ENCODE data around the gene SIK3. TPM values are rescaled to one million over a fixed set of nuclear protein-coding genes. Genes with fewer than 3 reads are reported as not detected.

SIK3 gene
- total RNA-seq, 1 experiment from 2014 or later, result 34.4 TPM

DNA sequence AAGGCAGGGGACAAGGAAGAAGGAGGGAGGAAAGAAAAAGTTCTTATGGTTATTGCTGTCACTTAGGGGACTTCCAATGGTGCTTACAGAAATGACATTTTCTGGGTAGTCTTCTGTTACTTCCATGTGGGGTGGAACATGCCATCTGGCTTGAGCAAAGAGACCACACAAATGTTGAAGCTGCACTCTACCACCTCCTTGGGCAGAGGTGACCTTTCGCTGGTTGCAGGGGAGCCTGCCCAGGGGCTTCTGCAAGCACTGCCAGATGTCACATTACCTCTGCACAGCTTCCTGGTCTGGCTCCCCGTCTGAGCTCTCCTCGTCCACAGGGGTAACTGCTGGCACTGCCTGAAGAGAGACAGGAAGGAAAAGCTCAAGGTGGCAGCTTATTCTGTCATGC, 228.2 kb downstream of the SIK3 start (continued):
- TF ChIP-seq, protein P1, sequence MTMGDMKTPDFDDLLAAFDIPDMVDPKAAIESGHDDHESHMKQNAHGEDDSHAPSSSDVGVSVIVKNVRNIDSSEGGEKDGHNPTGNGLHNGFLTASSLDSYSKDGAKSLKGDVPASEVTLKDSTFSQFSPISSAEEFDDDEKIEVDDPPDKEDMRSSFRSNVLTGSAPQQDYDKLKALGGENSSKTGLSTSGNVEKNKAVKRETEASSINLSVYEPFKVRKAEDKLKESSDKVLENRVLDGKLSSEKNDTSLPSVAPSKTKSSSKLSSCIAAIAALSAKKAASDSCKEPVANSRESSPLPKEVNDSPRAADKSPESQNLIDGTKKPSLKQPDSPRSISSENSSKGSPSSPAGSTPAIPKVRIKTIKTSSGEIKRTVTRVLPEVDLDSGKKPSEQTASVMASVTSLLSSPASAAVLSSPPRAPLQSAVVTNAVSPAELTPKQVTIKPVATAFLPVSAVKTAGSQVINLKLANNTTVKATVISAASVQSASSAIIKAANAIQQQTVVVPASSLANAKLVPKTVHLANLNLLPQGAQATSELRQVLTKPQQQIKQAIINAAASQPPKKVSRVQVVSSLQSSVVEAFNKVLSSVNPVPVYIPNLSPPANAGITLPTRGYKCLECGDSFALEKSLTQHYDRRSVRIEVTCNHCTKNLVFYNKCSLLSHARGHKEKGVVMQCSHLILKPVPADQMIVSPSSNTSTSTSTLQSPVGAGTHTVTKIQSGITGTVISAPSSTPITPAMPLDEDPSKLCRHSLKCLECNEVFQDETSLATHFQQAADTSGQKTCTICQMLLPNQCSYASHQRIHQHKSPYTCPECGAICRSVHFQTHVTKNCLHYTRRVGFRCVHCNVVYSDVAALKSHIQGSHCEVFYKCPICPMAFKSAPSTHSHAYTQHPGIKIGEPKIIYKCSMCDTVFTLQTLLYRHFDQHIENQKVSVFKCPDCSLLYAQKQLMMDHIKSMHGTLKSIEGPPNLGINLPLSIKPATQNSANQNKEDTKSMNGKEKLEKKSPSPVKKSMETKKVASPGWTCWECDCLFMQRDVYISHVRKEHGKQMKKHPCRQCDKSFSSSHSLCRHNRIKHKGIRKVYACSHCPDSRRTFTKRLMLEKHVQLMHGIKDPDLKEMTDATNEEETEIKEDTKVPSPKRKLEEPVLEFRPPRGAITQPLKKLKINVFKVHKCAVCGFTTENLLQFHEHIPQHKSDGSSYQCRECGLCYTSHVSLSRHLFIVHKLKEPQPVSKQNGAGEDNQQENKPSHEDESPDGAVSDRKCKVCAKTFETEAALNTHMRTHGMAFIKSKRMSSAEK (CRISPR knock-in tag; IDR thresholded peaks at IDR 0.05; ENCODE audit: borderline replicate concordance), result no peak
- TF ChIP-seq, protein P2, sequence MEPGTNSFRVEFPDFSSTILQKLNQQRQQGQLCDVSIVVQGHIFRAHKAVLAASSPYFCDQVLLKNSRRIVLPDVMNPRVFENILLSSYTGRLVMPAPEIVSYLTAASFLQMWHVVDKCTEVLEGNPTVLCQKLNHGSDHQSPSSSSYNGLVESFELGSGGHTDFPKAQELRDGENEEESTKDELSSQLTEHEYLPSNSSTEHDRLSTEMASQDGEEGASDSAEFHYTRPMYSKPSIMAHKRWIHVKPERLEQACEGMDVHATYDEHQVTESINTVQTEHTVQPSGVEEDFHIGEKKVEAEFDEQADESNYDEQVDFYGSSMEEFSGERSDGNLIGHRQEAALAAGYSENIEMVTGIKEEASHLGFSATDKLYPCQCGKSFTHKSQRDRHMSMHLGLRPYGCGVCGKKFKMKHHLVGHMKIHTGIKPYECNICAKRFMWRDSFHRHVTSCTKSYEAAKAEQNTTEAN (CRISPR knock-in tag; IDR thresholded peaks at IDR 0.05), result no peak
- TF ChIP-seq ETV6 (CRISPR knock-in tag; IDR thresholded peaks at IDR 0.05), result no peak

DNA sequence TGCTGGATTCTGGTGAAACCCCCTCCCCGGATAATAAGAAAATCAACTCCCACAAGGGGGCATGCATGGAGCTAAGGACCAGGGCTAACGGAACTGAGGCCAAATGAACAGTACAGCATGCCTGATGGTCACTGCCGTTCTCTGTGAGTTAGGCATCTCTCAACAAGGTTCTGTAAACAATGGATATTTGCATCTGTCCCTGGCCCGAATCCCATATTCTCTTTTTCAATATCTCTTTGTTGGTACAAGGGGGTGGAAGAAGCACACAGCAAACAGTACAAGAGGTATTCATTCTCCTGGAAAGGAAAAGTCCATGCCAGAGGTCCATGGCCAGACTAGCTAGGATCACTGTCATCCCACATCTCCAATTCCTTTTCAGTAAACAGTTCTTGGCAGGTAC, 228.6 kb downstream of the SIK3 start:
- ChIA-PET POLR2A (no interaction called here), CTCF (interaction anchor here (0.8 to 1.5 kb wide), 3 partner anchors 10 to 275 kb away, joined by 3 to 5 read pairs (median 3); partner anchors contain the start of gene PAFAH1B2)
- Mint-ChIP-seq H3K27ac (no peak overlapping the region), H3K4me1 (no peaks in the 10 kb centered on the region), H3K27me3 (ENCODE audit: low read depth) (no peaks in the 10 kb centered on the region), H3K9me3 (no peaks in the 10 kb centered on the region), H3K4me3 (no peak overlapping the region), H3K36me3 (peaks cover 46% of the 10 kb centered on the region)
- TF ChIP-seq ELF4 (CRISPR knock-in tag; IDR thresholded peaks at IDR 0.05; ENCODE audit: low read depth), result no peak
- TF ChIP-seq NR1H2 (CRISPR knock-in tag; IDR thresholded peaks at IDR 0.05), result no peak
- TF ChIP-seq, protein P3, sequence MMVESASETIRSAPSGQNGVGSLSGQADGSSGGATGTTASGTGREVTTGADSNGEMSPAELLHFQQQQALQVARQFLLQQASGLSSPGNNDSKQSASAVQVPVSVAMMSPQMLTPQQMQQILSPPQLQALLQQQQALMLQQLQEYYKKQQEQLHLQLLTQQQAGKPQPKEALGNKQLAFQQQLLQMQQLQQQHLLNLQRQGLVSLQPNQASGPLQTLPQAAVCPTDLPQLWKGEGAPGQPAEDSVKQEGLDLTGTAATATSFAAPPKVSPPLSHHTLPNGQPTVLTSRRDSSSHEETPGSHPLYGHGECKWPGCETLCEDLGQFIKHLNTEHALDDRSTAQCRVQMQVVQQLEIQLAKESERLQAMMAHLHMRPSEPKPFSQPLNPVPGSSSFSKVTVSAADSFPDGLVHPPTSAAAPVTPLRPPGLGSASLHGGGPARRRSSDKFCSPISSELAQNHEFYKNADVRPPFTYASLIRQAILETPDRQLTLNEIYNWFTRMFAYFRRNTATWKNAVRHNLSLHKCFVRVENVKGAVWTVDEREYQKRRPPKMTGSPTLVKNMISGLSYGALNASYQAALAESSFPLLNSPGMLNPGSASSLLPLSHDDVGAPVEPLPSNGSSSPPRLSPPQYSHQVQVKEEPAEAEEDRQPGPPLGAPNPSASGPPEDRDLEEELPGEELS (CRISPR knock-in tag; IDR thresholded peaks at IDR 0.05), result no peak
- no peak for TF ChIP-seq ATF1 (CRISPR knock-in tag; IDR thresholded peaks at IDR 0.05)
- TF ChIP-seq, protein P4, sequence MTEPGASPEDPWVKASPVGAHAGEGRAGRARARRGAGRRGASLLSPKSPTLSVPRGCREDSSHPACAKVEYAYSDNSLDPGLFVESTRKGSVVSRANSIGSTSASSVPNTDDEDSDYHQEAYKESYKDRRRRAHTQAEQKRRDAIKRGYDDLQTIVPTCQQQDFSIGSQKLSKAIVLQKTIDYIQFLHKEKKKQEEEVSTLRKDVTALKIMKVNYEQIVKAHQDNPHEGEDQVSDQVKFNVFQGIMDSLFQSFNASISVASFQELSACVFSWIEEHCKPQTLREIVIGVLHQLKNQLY (CRISPR knock-in tag; IDR thresholded peaks at IDR 0.05), result no peak
- TF ChIP-seq, protein P5, sequence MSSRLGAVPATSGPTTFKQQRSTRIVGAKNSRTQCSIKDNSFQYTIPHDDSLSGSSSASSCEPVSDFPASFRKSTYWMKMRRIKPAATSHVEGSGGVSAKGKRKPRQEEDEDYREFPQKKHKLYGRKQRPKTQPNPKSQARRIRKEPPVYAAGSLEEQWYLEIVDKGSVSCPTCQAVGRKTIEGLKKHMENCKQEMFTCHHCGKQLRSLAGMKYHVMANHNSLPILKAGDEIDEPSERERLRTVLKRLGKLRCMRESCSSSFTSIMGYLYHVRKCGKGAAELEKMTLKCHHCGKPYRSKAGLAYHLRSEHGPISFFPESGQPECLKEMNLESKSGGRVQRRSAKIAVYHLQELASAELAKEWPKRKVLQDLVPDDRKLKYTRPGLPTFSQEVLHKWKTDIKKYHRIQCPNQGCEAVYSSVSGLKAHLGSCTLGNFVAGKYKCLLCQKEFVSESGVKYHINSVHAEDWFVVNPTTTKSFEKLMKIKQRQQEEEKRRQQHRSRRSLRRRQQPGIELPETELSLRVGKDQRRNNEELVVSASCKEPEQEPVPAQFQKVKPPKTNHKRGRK (CRISPR knock-in tag; IDR thresholded peaks at IDR 0.05; ENCODE audit: borderline replicate concordance), result no peak
- ATAC-seq, result no peak
- DNase-seq (ENCODE audit: low spot score), result no peak

DNA sequence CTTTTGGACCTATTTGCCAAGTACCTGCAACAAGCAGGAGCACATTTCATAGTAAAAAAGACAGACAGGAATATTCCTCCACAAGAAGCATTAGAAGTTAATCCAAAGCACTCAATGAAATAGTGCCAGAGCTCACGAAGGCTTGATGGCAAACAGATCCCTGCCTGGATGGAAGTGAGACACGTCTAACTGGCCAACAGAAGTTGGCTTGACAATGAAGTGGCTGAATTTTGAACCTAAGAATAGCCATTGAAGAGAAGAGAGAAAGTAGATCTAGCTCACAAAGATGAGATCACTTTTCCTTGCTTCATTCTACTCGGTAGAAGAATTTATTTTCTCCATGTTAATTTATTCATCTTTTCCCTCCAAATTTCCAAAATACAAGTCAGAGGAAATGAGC, 230.2 kb downstream of the SIK3 start:
- ChIA-PET POLR2A (no interaction called here), CTCF (interaction anchor here (0.5 to 1.4 kb wide), 4 partner anchors 28 to 271 kb away, joined by 3 to 5 read pairs (median 3); partner anchors contain the start of gene APOA5)
- Mint-ChIP-seq H3K4me3 (no peak overlapping the region), H3K27ac (no peak overlapping the region), H3K27me3 (ENCODE audit: low read depth) (no peaks in the 10 kb centered on the region), H3K9me3 (no peaks in the 10 kb centered on the region), H3K36me3 (peaks cover 50% of the 10 kb centered on the region), H3K4me1 (no peaks in the 10 kb centered on the region)
- no peak for DNase-seq (ENCODE audit: low spot score)
- no peak for ATAC-seq
- TF ChIP-seq TEAD1 (CRISPR knock-in tag; IDR thresholded peaks at IDR 0.05) (no peak), PRRX2 (CRISPR knock-in tag; IDR thresholded peaks at IDR 0.05) (no peak), IRF2 (CRISPR knock-in tag; IDR thresholded peaks at IDR 0.05; ENCODE audit: borderline replicate concordance, low read depth) (no peak), JUN (CRISPR knock-in tag; IDR thresholded peaks at IDR 0.05) (no peak), NR1H2 (CRISPR knock-in tag; IDR thresholded peaks at IDR 0.05) (no peak), ZNF423 (CRISPR knock-in tag; IDR thresholded peaks at IDR 0.05) (no peak)
- TF ChIP-seq, protein P6, sequence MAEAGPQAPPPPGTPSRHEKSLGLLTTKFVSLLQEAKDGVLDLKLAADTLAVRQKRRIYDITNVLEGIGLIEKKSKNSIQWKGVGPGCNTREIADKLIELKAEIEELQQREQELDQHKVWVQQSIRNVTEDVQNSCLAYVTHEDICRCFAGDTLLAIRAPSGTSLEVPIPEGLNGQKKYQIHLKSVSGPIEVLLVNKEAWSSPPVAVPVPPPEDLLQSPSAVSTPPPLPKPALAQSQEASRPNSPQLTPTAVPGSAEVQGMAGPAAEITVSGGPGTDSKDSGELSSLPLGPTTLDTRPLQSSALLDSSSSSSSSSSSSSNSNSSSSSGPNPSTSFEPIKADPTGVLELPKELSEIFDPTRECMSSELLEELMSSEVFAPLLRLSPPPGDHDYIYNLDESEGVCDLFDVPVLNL (CRISPR knock-in tag; IDR thresholded peaks at IDR 0.05; ENCODE audit: borderline replicate concordance, low read depth), result no peak
- TF ChIP-seq, protein P7, sequence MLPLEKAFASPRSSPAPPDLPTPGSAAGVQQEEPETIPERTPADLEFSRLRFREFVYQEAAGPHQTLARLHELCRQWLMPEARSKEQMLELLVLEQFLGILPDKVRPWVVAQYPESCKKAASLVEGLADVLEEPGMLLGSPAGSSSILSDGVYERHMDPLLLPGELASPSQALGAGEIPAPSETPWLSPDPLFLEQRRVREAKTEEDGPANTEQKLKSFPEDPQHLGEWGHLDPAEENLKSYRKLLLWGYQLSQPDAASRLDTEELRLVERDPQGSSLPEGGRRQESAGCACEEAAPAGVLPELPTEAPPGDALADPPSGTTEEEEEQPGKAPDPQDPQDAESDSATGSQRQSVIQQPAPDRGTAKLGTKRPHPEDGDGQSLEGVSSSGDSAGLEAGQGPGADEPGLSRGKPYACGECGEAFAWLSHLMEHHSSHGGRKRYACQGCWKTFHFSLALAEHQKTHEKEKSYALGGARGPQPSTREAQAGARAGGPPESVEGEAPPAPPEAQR (CRISPR knock-in tag; IDR thresholded peaks at IDR 0.05), result no peak
- TF ChIP-seq, protein P2 (CRISPR knock-in tag; IDR thresholded peaks at IDR 0.05), result no peak
- TF ChIP-seq, protein P8, sequence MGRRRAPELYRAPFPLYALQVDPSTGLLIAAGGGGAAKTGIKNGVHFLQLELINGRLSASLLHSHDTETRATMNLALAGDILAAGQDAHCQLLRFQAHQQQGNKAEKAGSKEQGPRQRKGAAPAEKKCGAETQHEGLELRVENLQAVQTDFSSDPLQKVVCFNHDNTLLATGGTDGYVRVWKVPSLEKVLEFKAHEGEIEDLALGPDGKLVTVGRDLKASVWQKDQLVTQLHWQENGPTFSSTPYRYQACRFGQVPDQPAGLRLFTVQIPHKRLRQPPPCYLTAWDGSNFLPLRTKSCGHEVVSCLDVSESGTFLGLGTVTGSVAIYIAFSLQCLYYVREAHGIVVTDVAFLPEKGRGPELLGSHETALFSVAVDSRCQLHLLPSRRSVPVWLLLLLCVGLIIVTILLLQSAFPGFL (CRISPR knock-in tag; IDR thresholded peaks at IDR 0.05; ENCODE audit: borderline replicate concordance), result no peak

All from WTC11 (cell line).